ENCODE data around the gene IL9R. TPM values are rescaled to one million over a fixed set of nuclear protein-coding genes. Genes with fewer than 3 reads are reported as not detected.

Gene IL9R, protein sequence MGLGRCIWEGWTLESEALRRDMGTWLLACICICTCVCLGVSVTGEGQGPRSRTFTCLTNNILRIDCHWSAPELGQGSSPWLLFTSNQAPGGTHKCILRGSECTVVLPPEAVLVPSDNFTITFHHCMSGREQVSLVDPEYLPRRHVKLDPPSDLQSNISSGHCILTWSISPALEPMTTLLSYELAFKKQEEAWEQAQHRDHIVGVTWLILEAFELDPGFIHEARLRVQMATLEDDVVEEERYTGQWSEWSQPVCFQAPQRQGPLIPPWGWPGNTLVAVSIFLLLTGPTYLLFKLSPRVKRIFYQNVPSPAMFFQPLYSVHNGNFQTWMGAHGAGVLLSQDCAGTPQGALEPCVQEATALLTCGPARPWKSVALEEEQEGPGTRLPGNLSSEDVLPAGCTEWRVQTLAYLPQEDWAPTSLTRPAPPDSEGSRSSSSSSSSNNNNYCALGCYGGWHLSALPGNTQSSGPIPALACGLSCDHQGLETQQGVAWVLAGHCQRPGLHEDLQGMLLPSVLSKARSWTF
- 1 to 10 TPM; 1.6 to 3.4 (median 1.9) TPM for total RNA-seq
- total RNA-seq (2013), result 3.6 TPM

DNA sequence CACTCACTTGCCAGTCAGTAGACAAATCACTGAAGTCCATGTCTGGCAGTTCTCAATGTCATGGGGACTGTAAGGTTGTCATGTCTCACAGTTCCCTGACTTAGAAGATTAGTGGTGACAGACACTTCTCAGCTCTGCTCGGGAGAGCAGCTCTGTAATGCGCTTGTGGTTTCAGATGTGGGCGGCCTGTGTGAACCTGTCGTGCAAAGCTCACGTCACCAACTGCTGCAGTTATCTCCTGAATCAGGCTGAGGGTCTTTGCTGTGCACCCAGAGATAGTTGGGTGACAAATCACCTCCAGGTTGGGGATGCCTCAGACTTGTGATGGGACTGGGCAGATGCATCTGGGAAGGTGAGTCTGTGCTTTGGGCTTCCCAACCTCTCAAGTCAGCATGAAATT, at the start of gene IL9R:
Gene IL9R, plus strand, starts transcription at position 261 of the 400 bp plus-strand sequence. Its CDS starts 64 bp downstream, at position 325.
- Mint-ChIP-seq H3K36me3 (no peaks in the 10 kb centered on the region), H3K27me3 (ENCODE audit: low read depth in 2 of 2) (peaks cover 3 to 10% of the 10 kb centered on the region in 2 donors), H3K9me3 (no peaks in the 10 kb centered on the region), H3K4me3 (no peak within 1 kb of the TSS), H3K27ac (peak within 1 kb of the TSS; percentile 11 to 14), H3K4me1 (peaks cover 20 to 31% of the 10 kb centered on the region in 2 donors)
- no peak for TF ChIP-seq CTCF (IDR thresholded peaks at IDR 0.05)
- ATAC-seq (peak; percentile 83 to 90 (median 88)), DNase-seq (peak; percentile 30 to 70)
- WGBS (ENCODE audit: insufficient coverage), result 3% methylated on average over 5 of the region's 5 CpGs
- H3K27me3 ChIP-seq (ENCODE audit: control insufficient read depth, insufficient read depth, low read length), result no peaks in the 10 kb centered on the region
- no peak within 1 kb of the TSS for H3K4me3 ChIP-seq (ENCODE audit: low read length)
- H3K4me1 ChIP-seq (ENCODE audit: control insufficient read depth, insufficient read depth, low read length), result peaks cover 35% of the 10 kb centered on the region
- no peak within 1 kb of the TSS for H3K27ac ChIP-seq (ENCODE audit: low read length)
- no peaks in the 10 kb centered on the region for H3K9me3 ChIP-seq (ENCODE audit: control insufficient read depth, insufficient read depth, low read length)
- intact Hi-C loops (cut with micrococcal nuclease), result no loop called here
- H3K36me3 ChIP-seq (ENCODE audit: control insufficient read depth, insufficient read depth, low read length), result no peaks in the 10 kb centered on the region

DNA sequence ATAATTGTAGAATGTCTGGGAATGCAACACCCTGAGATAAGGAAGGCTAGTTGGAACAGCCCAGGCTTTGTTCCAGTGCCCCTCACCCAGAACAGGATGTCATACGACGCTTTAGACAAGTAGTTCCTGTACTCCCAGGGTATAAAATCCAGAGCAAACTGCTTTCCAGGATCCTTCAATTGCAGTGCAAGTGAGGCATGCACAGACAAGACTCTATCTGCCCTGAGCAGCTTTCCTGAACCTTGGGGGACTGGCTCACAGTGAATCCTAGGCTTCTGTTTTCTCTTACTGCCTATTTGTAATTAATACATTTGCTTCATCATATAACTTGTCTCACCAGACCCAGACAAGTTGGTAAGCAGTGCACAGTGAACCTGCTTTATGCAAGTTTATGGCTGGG, 48.4 kb upstream of the IL9R start:
- 81% methylated on average over 2 of the region's 2 CpGs for WGBS (ENCODE audit: insufficient coverage)
- Histone ChIP-seq H3K36me3 (ENCODE audit: control insufficient read depth, insufficient read depth, low read length) (no peaks in the 10 kb centered on the region), H3K9me3 (ENCODE audit: control insufficient read depth, insufficient read depth, low read length) (no peaks in the 10 kb centered on the region), H3K4me3 (ENCODE audit: low read length) (no peak overlapping the region), H3K4me1 (ENCODE audit: control insufficient read depth, insufficient read depth, low read length) (no peaks in the 10 kb centered on the region), H3K27me3 (ENCODE audit: control insufficient read depth, insufficient read depth, low read length) (no peaks in the 10 kb centered on the region), H3K27ac (ENCODE audit: low read length) (no peak overlapping the region)
- H3K9me3 Mint-ChIP-seq, result no peaks in the 10 kb centered on the region
- TF ChIP-seq CTCF (IDR thresholded peaks at IDR 0.05), result no peak
- no peaks in the 10 kb centered on the region for H3K4me1 Mint-ChIP-seq
- H3K27ac Mint-ChIP-seq, result no peak overlapping the region
- no peak for DNase-seq
- intact Hi-C loops (cut with micrococcal nuclease), result no loop called here
- no peak overlapping the region for H3K4me3 Mint-ChIP-seq
- H3K27me3 Mint-ChIP-seq (ENCODE audit: low read depth in 2 of 2), result no peaks in the 10 kb centered on the region
- peaks cover 5% of the 10 kb centered on the region for H3K36me3 Mint-ChIP-seq
- no peak for ATAC-seq

- no peaks in the 10 kb centered on the region for H3K27me3 ChIP-seq (ENCODE audit: control insufficient read depth, insufficient read depth, low read length)
- no peaks in the 10 kb centered on the region for H3K4me1 ChIP-seq (ENCODE audit: control insufficient read depth, insufficient read depth, low read length)
- peaks cover under 1% of the 10 kb centered on the region for H3K36me3 Mint-ChIP-seq
- TF ChIP-seq CTCF (IDR thresholded peaks at IDR 0.05), result no peak
- intact Hi-C loops (cut with micrococcal nuclease), result no loop called here
- H3K4me1 Mint-ChIP-seq, result no peaks in the 10 kb centered on the region
- H3K4me3 Mint-ChIP-seq, result no peak overlapping the region
- WGBS (ENCODE audit: insufficient coverage), result 70% methylated on average over 3 of the region's 3 CpGs
- no peak overlapping the region for H3K4me3 ChIP-seq (ENCODE audit: low read length)
- DNase-seq (no peak), ATAC-seq (no peak)
- H3K36me3 ChIP-seq (ENCODE audit: control insufficient read depth, insufficient read depth, low read length), result no peaks in the 10 kb centered on the region
- no peaks in the 10 kb centered on the region for H3K9me3 Mint-ChIP-seq
- no peaks in the 10 kb centered on the region for H3K27me3 Mint-ChIP-seq (ENCODE audit: low read depth in 2 of 2)
- H3K9me3 ChIP-seq (ENCODE audit: control insufficient read depth, insufficient read depth, low read length), result no peaks in the 10 kb centered on the region
- no peak overlapping the region for H3K27ac Mint-ChIP-seq
- no peak overlapping the region for H3K27ac ChIP-seq (ENCODE audit: low read length)
Observed at GRCh38 chrX:155951237-155951789, 46.2 kb upstream of the IL9R start.

Data from natural killer cell (primary cell).